Naive thymus-derived CD8-positive, alpha-beta T cell (primary cell): ENCODE data around the gene GANAB. TPM values are rescaled to one million over a fixed set of nuclear protein-coding genes. Genes with fewer than 3 reads are reported as not detected.
"Not testable (repeated sequence)": the region's sequence is repeated elsewhere in the genome, so short reads cannot be mapped to it uniquely, and the experiment has no call there.

ENCODE experiments used
- ATAC-seq, 2 donors: fragments of 150-1000 bp; cut with Tn5 transposase in 1 of 2; sonication (Bioruptor Pico), chemical (Tn5 transposase) in 1 of 2; 1 replicate in 1 of 2; 2 replicates in 1 of 2; pipeline ENCODE4 v1.10.0; 2021; ENCODE audit warnings: mild to moderate bottlenecking in 2 of 2, moderate library complexity in 2 of 2
- POLR2A ChIA-PET: fragments of 350-600 bp; sonication (Branson Sonifier 250); formaldehyde crosslinking; loops from one replicate; lab custom pipeline; 2021; ENCODE audit warnings: antibody characterized with exemption; lab: Charles Lee
- DNase-seq, 10 donors: peaks; one replicate each; pipeline versions ENCODE4 v3.0.0 to v3.0.0-alpha.2; 2020 to 2022
- H3K27ac Mint-ChIP-seq, 10 donors: one replicate each; pipeline ENCODE4 v1.8.0; 2020 to 2022; ENCODE audit warnings: mild to moderate bottlenecking in 10 of 10, mixed read lengths in 10 of 10, moderate library complexity in 4 of 10, inconsistent platforms in 1 of 10
- H3K27me3 Mint-ChIP-seq, 5 donors: one replicate each; pipeline ENCODE4 v1.8.0; 2021 to 2022; ENCODE audit warnings: mixed read lengths in 5 of 5
- H3K36me3 Mint-ChIP-seq, 3 donors: one replicate each; pipeline ENCODE4 v1.8.0; 2020 to 2022; ENCODE audit warnings: mixed read lengths in 3 of 3, mild to moderate bottlenecking in 2 of 3, inconsistent platforms in 1 of 3
- H3K4me1 Mint-ChIP-seq, 4 donors: one replicate each; pipeline ENCODE4 v1.8.0; 2021 to 2022; ENCODE audit warnings: mixed read lengths in 4 of 4
- H3K4me3 Mint-ChIP-seq, 10 donors: one replicate each; pipeline ENCODE4 v1.8.0; 2020 to 2022; ENCODE audit warnings: mild to moderate bottlenecking in 10 of 10, mixed read lengths in 10 of 10, moderate library complexity in 6 of 10, inconsistent platforms in 1 of 10
- H3K9me3 Mint-ChIP-seq, 9 donors: one replicate each; pipeline ENCODE4 v1.8.0; 2020 to 2022; ENCODE audit warnings: mixed read lengths in 9 of 9, mild to moderate bottlenecking in 3 of 9, inconsistent platforms in 1 of 9, moderate library complexity in 1 of 9
- polyA plus RNA-seq, 3 donors: library from polyadenylated mRNA; unstranded; fragments of 300-500 nt; fragmentation: Illumina TruSeq; gene quantifications; one replicate each; pipeline ENCODE4 v1.2.3, GENCODE V29; 2021
- total RNA-seq, 8 experiments: library from RNA in 2 of 8; stranded (reverse) in 2 of 8; gene quantifications; one replicate each; pipeline ENCODE4 v1.2.3 and lab custom pipeline; 2021 to 2026

The GANAB gene
- total and polyA plus RNA-seq, 5 experiments from 2014 or later = 171 to 327 (median 197) TPM

DNA sequence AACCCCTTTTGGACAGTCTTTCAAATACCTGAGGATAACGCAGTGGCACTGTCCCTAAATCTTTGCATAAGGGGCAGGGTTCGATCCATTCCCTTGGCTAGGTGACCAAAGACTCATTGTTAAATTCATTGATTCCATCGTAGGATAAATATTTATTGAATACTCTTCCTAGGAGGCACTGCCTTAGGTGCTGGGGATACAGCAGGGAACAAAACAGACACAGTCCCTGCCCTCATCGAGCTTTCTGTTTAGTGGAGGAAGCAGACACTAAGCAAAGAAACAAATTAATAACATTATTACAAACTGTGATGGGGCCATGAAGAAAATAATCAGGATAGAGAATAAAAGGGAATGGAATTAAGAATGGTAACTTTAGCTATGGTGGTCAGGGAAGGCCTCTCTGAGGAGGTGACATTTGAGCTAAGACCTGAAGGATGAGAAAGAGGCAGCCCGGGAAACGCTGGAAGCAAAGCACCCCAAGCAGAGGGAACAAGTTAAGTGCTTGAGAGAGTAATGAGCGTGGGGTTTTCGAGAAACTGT, 25.3 kb downstream of the GANAB start:
- DNase-seq (no peak), ATAC-seq (no peak)
- H3K4me3 Mint-ChIP-seq = peak overlapping the region; percentile 86 to 97 (median 94)
- peaks cover 0 to 2% (median 0%) of the 10 kb centered on the region in 5 donors for H3K27me3 Mint-ChIP-seq
- POLR2A ChIA-PET = interaction anchor here (1.1 to 5.7 kb wide), 20 partner anchors 9 to 261 kb away, joined by 4 to 81 read pairs (median 13); partner anchors contain the start of genes C11orf98, CSKMT, EEF1G and EML3
- peaks cover 15 to 36% (median 34%) of the 10 kb centered on the region in 4 donors for H3K4me1 Mint-ChIP-seq
- peak overlapping the region; percentile 92 to 99 (median 98) for H3K27ac Mint-ChIP-seq
- peaks cover 2 to 34% (median 3%) of the 10 kb centered on the region in 3 donors for H3K36me3 Mint-ChIP-seq
- H3K9me3 Mint-ChIP-seq = no peaks in the 10 kb centered on the region

DNA sequence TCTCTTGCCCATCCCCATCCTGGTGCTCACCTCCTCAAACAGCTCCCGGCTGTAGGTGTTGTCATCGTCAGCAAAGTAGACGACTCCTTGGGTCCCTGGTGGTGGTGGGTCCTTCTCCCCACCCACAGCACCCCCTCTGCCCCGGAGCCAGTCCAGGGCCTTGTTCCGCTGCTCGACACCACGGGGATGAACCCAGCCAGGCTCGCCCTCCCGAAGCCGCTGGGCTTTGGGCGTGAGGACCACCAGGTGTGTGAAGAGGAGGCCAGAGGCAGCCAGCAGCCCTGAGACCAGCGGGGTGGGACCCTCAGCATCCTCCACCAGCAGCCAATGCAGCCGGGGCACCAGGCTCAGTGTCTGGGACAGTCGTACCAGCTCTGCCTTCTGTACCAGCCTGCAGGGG, 29.5 kb downstream of the GANAB start:
- Mint-ChIP-seq H3K4me1 (peaks cover 22 to 47% (median 41%) of the 10 kb centered on the region in 4 donors), H3K36me3 (peaks cover 0 to 27% (median 0%) of the 10 kb centered on the region in 3 donors), H3K27ac (peak overlapping the region in 1 of 10 donors; percentile 17)
- DNase-seq, H3K9me3 Mint-ChIP-seq, H3K27me3 Mint-ChIP-seq, ATAC-seq, H3K4me3 Mint-ChIP-seq: not testable (repeated sequence)
- POLR2A ChIA-PET = interaction anchor here (1.1 to 2.7 kb wide), 5 partner anchors 12 to 110 kb away, joined by 3 to 13 read pairs (median 3); partner anchors contain the start of genes C11orf98, CSKMT, HNRNPUL2 and MTA2

GRCh38 chr11:62615521-62615920, 30.9 kb downstream of the GANAB start:
- Mint-ChIP-seq H3K9me3 (no peaks in the 10 kb centered on the region), H3K27ac (peak overlapping the region in 2 of 10 donors; percentile 21 to 36), H3K4me3 (no peak overlapping the region), H3K27me3 (no peaks in the 10 kb centered on the region), H3K36me3 (peaks cover 0 to 27% (median 0%) of the 10 kb centered on the region in 3 donors), H3K4me1 (peaks cover 20 to 49% (median 45%) of the 10 kb centered on the region in 4 donors)
- no peak for DNase-seq
- POLR2A ChIA-PET = interaction anchor here (0.9 to 2.7 kb wide), 4 partner anchors 22 to 171 kb away, joined by 3 to 13 read pairs (median 4); partner anchors contain the start of genes C11orf98, CSKMT, INTS5 and TMEM179B
- ATAC-seq = no peak

GRCh38 chr11:62614275-62614674, 32.1 kb downstream of the GANAB start:
- Mint-ChIP-seq H3K4me3 (peak overlapping the region in 6 of 10 donors; percentile 58 to 77 (median 66)), H3K27ac (peak overlapping the region in 9 of 10 donors; percentile 53 to 95 (median 87)), H3K36me3 (peaks cover 0 to 32% (median 0%) of the 10 kb centered on the region in 3 donors), H3K27me3 (no peaks in the 10 kb centered on the region), H3K9me3 (no peaks in the 10 kb centered on the region), H3K4me1 (peaks cover 23 to 49% (median 48%) of the 10 kb centered on the region in 4 donors)
- DNase-seq (no peak), ATAC-seq (no peak)
- POLR2A ChIA-PET = interaction anchor here (0.6 to 8.0 kb wide), 12 partner anchors 13 to 226 kb away, joined by 3 to 96 read pairs (median 10); partner anchors contain the start of genes BSCL2, C11orf98, CSKMT and EEF1G

DNA sequence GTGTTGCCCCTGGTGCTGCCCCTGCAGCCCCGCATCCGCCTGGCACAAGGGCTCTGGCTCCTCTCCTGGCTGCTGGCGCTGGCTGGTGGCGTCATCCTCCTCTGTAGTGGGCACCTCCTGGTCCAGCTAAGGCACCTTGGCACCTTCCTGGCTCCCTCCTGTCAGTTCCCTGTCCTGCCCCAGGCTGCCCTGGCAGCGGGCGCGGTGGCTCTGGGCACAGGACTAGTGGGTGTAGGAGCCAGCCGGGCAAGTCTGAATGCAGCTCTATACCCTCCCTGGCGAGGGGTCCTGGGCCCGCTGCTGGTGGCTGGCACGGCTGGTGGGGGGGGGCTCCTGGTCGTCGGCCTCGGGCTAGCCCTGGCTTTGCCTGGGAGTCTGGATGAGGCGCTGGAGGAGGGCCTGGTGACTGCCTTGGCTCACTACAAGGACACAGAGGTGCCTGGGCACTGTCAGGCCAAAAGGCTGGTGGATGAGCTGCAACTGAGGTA, 33.1 kb downstream of the GANAB start:
- Mint-ChIP-seq H3K4me1 (peaks cover 28 to 52% (median 50%) of the 10 kb centered on the region in 4 donors), H3K27me3 (no peaks in the 10 kb centered on the region), H3K27ac (peak overlapping the region; percentile 53 to 95 (median 90)), H3K4me3 (peak overlapping the region in 9 of 10 donors; percentile 48 to 86 (median 60)), H3K36me3 (peaks cover 0 to 27% (median 2%) of the 10 kb centered on the region in 3 donors), H3K9me3 (no peaks in the 10 kb centered on the region)
- POLR2A ChIA-PET = interaction anchor here (0.5 to 8.0 kb wide), 18 partner anchors 9 to 227 kb away, joined by 3 to 96 read pairs (median 10); partner anchors contain the start of genes B3GAT3, BSCL2, C11orf98 and CSKMT
- ATAC-seq (no peak), DNase-seq (peak in 1 of 10 donors; percentile 21)

DNA sequence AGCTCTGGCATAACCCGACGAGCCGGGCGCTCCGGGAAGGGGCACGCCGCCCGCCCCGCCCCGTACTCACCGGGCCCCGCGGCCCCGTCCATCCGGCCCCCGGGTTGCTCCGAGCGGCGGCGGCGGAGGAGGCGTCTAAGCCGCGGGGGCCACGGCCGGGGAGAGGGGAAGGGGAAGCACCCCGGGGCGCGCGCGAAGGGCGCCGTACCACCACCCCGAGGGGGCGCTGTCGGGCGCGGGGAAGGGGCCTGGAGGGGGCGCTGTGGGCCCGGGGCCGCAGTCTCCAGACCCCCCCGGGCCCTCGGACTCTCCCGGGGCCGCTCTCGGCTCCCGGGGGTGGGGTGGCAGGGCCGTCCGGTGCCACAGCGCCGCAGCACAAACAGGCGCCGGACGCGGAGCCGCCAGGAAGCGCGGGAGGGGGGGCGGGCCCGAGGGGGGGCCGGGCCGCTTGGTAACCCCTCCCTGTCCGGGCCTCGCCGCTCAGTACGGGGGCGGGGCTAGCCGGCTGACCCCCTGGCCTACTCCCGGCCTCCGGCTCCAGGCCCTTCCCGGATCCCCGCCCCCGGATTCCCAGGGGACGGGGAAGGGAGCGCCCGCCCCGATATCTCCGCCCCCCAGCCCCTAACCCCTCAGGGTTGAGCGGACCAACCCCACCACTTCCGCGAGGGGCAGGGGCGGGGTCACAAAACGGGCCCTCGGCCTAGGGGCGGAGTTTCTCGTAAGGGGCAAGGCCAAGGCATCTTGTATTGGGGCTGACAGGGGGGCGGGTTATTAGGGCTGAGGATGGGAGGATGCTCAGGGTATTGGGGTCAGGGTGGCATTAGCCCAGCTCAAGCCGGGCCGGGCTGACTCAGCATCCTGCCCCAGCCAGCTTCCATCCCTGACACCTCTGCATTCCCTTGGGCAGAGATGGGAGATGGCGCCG, 33.8 kb downstream of the GANAB start, which contains the start of the genes EML3 and ROM1:
Gene EML3, minus strand, starts transcription at position 410 of the 925 bp plus-strand sequence. Its CDS starts 318 bp downstream, at position 92.
Gene ROM1, plus strand, starts transcription at position 892 of the 925 bp plus-strand sequence. Its CDS starts 25 bp downstream, at position 917.
- ATAC-seq = peak; percentile 74 to 78
- peak within 1 kb of the TSS; percentile 96 to 99 (median 98) for H3K27ac Mint-ChIP-seq
- H3K9me3 Mint-ChIP-seq = no peaks in the 10 kb centered on the region
- peaks cover 32 to 59% (median 57%) of the 10 kb centered on the region in 4 donors for H3K4me1 Mint-ChIP-seq
- no peaks in the 10 kb centered on the region for H3K27me3 Mint-ChIP-seq
- POLR2A ChIA-PET = interaction anchor here (0.6 to 8.0 kb wide), 23 partner anchors 9 to 269 kb away, joined by 3 to 96 read pairs (median 7); partner anchors contain the start of genes B3GAT3, BSCL2, C11orf98 and CSKMT
- H3K36me3 Mint-ChIP-seq = peaks cover 0 to 31% (median 7%) of the 10 kb centered on the region in 3 donors
- peak; percentile 79 to 94 (median 88) for DNase-seq
- H3K4me3 Mint-ChIP-seq = peak within 1 kb of the TSS; percentile 91 to 98 (median 94)

- Mint-ChIP-seq H3K4me3 (peak overlapping the region; percentile 91 to 98 (median 94)), H3K4me1 (peaks cover 34 to 62% (median 58%) of the 10 kb centered on the region in 4 donors), H3K27me3 (no peaks in the 10 kb centered on the region), H3K36me3 (peaks cover 0 to 31% (median 12%) of the 10 kb centered on the region in 3 donors), H3K27ac (peak overlapping the region; percentile 96 to 99 (median 98)), H3K9me3 (no peaks in the 10 kb centered on the region)
- POLR2A ChIA-PET = interaction anchor here (0.9 to 8.0 kb wide), 22 partner anchors 10 to 270 kb away, joined by 3 to 96 read pairs (median 7); partner anchors contain the start of genes B3GAT3, C11orf98, CSKMT and EEF1G
- DNase-seq (peak in 7 of 10 donors; percentile 37 to 79 (median 66)), ATAC-seq (peak; percentile 55 to 64)
Observed at GRCh38 chr11:62611705-62612365, 34.6 kb downstream of the GANAB start.

DNA sequence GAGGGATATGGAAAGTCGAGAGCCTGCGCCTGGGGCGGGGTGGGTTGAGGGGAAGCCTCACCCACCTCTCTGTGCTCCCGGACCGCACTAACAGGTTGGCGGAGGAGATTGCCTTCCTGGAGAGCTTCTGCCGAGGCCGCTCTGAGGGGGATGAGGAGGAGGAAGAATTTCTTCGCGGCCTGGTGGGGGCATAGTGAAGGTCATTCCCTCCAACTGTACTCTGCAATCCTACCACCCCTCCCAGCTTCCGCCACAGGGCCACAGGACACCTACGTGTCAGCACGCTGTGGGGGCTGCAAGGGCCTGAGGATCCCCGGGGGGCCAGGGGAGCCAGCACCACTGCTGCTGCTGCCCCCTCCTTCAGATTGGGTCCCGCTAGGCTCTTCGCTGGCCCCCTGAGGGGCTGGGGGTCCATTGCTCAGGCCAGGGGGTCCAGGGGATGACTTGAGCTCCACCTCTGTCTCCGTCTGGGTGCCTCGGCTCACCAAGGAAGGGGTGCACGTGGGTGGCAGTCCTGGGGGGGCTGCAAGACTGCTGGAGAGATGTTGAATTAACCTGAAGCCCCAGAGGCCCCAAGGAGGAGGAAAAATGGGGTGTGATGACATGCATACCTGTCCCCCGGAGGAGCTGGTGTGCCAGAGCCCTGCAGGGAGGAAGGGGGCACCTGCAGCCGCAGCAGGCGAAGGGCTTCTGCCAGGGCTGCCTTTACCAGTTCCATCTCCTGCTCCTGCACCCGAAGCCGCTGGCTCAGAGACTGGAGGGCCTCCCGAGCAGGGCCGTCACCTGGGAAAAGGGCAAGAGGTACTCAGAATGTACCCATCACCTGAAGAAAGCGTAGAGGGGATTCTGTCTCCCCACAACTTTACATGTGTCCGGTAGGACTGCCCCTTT, 35.4 kb downstream of the GANAB start:
- Mint-ChIP-seq H3K27me3 (no peaks in the 10 kb centered on the region), H3K4me1 (peaks cover 32 to 62% (median 59%) of the 10 kb centered on the region in 4 donors), H3K9me3 (no peaks in the 10 kb centered on the region), H3K4me3 (peak overlapping the region; percentile 91 to 98 (median 94)), H3K27ac (peak overlapping the region; percentile 96 to 99 (median 98)), H3K36me3 (peaks cover 0 to 32% (median 12%) of the 10 kb centered on the region in 3 donors)
- DNase-seq (no peak), ATAC-seq (no peak)
- POLR2A ChIA-PET = interaction anchor here (0.6 to 8.0 kb wide), 25 partner anchors 9 to 270 kb away, joined by 3 to 96 read pairs (median 5); partner anchors contain the start of genes B3GAT3, C11orf98, CSKMT and EEF1G

GRCh38 chr11:62610403-62610802, 36.0 kb downstream of the GANAB start:
- Mint-ChIP-seq H3K36me3 (peaks cover 0 to 36% (median 12%) of the 10 kb centered on the region in 3 donors), H3K27me3 (no peaks in the 10 kb centered on the region), H3K4me1 (peaks cover 32 to 64% (median 61%) of the 10 kb centered on the region in 4 donors), H3K27ac (peak overlapping the region; percentile 46 to 98 (median 83)), H3K9me3 (no peaks in the 10 kb centered on the region), H3K4me3 (peak overlapping the region; percentile 60 to 97 (median 78))
- no peak for DNase-seq
- no peak for ATAC-seq
- POLR2A ChIA-PET = interaction anchor here (0.6 to 8.0 kb wide), 16 partner anchors 9 to 244 kb away, joined by 3 to 96 read pairs (median 16); partner anchors contain the start of genes B3GAT3, C11orf98, CSKMT and EEF1G

- no peaks in the 10 kb centered on the region for H3K9me3 Mint-ChIP-seq
- no peaks in the 10 kb centered on the region for H3K27me3 Mint-ChIP-seq
- ATAC-seq (no peak), DNase-seq (no peak)
- H3K27ac Mint-ChIP-seq = peak overlapping the region in 8 of 10 donors; percentile 7 to 79 (median 65)
- H3K36me3 Mint-ChIP-seq = peaks cover 0 to 42% (median 15%) of the 10 kb centered on the region in 3 donors
- POLR2A ChIA-PET = interaction anchor here (0.7 to 8.0 kb wide), 5 partner anchors 8 to 57 kb away, joined by 4 to 96 read pairs (median 65); partner anchors contain the start of genes C11orf98, CSKMT, GANAB and MTA2
- H3K4me3 Mint-ChIP-seq = peak overlapping the region in 5 of 10 donors; percentile 19 to 78 (median 34)
- H3K4me1 Mint-ChIP-seq = peaks cover 28 to 69% (median 58%) of the 10 kb centered on the region in 4 donors
Observed at GRCh38 chr11:62608776-62609175, 37.6 kb downstream of the GANAB start.
